Stimulated activated CD4-positive, alpha-beta T cell treated with anti-CD3 and anti-CD28 coated beads, Interleukin-12 subunit alpha, Interleukin-12 subunit beta, amount 100 ng/mL, for 24 hours (primary cell): Measurements from ENCODE around the gene MEIOC.
A peak's percentile ranks its signal among the peaks of the same experiment; 100 is the strongest.

ENCODE experiments used
- DNase-seq, 2 experiments: peaks; one replicate each; pipeline ENCODE4 v3.0.0-alpha.2; 2020; ENCODE audit warnings: low read depth in 2 of 2

Gene MEIOC

GRCh38 chr17:44708401-44709263 lies 52.4 kb downstream of the MEIOC start, which contains the start of gene DBF4B:
Gene DBF4B, plus strand, starts transcription at chr17:44708665. Its CDS starts 156 bp downstream, at chr17:44708821.
- peak; percentile 67 to 78 for DNase-seq

- no peak for DNase-seq
These were observed 63.2 kb downstream of the MEIOC start for GRCh38 chr17:44719444-44719843.

- no peak for DNase-seq
These were observed 66.0 kb downstream of the MEIOC start for GRCh38 chr17:44722254-44722653.
